Measurements from ENCODE around the gene MYOF. TPM values are rescaled to one million over a fixed set of nuclear protein-coding genes. Genes with fewer than 3 reads are reported as not detected.

MYOF gene
- total and polyA plus RNA-seq, 10 of the 15 experiments (the other 5 are each of a cell fraction or from before 2014, with no cell fraction given), result 0.02 to 0.59 (median 0.17) TPM

GRCh38 chr10:93452143-93452542 lies 30.0 kb downstream of the MYOF start (continued):
- no peak for TF ChIP-seq HSF1 (IDR thresholded peaks at IDR 0.05; ENCODE audit: low read depth, low read length)

DNA sequence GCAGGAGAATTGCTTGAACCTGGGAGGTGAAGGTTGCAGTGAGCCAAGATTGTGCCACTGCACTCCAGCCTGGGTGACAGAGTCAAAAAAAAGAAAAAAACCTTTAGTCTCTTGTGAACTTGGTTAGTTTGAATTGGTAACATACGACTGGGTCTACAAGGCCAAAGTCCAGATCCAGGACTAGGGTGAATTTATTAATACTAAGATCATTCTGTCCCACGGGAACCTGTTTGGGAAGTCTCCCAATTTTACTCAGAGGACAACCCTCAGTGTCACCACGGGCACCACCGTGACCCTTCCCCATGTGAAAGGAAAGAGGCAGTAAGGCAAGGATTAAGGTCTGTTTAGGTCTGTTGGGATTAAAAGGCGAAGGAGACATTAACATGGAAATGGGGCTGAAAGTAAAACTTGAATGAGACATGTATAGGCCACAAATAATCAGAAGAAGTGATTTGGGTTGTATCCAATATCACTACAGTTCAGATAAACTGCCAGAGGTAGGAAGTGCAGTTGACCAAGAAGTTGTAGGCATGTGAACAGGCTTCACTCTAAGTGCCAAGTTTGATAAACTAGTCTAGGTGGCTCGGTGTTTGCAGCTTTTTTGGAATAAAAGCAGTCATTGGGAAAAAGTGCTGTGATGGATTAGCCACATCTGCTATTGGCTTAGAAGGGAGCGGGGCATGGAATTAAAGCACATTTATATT lies 30.7 kb downstream of the MYOF start:
- H3K79me2 ChIP-seq (ENCODE audit: control insufficient read depth, insufficient read depth, low read length), result no peaks in the 10 kb centered on the region
- in situ Hi-C loops (cut with MboI) (no loop called here), intact Hi-C loops (cut with micrococcal nuclease; ENCODE audit: unreplicated experiment) (no loop called here)
- ATAC-seq, result no peak
- FAIRE-seq, result no peak
- SMC1A ChIA-PET (ENCODE audit: uncharacterized antibody, unreplicated experiment), result no interaction called here
- TF ChIP-seq SUPT20H (IDR thresholded peaks at IDR 0.05; ENCODE audit: borderline replicate concordance, control insufficient read depth, low read depth, low read length) (no peak), EGR1 (IDR thresholded peaks at IDR 0.05; ENCODE audit: borderline replicate concordance in 1 of 2, low read depth in 2 of 2, low read length in 2 of 2) (no peak), ZNF687 (IDR thresholded peaks at IDR 0.05) (no peak), SREBF1 (IDR thresholded peaks at IDR 0.05; ENCODE audit: low read length) (no peak), POLR2A (IDR thresholded peaks at IDR 0.05; ENCODE audit: low read depth, low read length) (no peak), GABPA (IDR thresholded peaks at IDR 0.05; ENCODE audit: low read depth) (no peak), ZNF217 (IDR thresholded peaks at IDR 0.05) (no peak), POU2F2 (IDR thresholded peaks at IDR 0.05; ENCODE audit: borderline replicate concordance, low read depth, low read length) (no peak)
- no peaks in the 10 kb centered on the region for H4K20me1 ChIP-seq (ENCODE audit: control insufficient read depth, insufficient read depth)
- POLR2A ChIA-PET, result no interaction called here
- no peak for DNase-seq (ENCODE audit: low read depth, low spot score)
- CTCF ChIA-PET, result interaction anchor here (0.7 kb wide), 1 partner anchor 9 kb away, joined by 3 read pairs; no protein-coding TSS in a partner anchor
- no peaks in the 10 kb centered on the region for H3K9me3 ChIP-seq (replicated peaks; ENCODE audit: control insufficient read depth, insufficient read depth, low read length)
- no TSS peak for BruUV-seq (replicated peaks)
- no peak overlapping the region for H3K27ac ChIP-seq (ENCODE audit: control insufficient read depth, insufficient read depth)
- H3K27me3 ChIP-seq (replicated peaks in 1 of 2; ENCODE audit: control insufficient read depth in 2 of 2, insufficient read depth in 2 of 2, low read length in 1 of 2), result no peaks in the 10 kb centered on the region
- no peak overlapping the region for H3K4me3 ChIP-seq
- no peak overlapping the region for H3K4me2 ChIP-seq (ENCODE audit: control insufficient read depth, insufficient read depth)
- 52% methylated on average over 7 of the region's 7 CpGs for WGBS (ENCODE audit: insufficient coverage, insufficient replicate concordance, low lambda C conversion rate, missing lambda C conversion rate)
- H3K9ac ChIP-seq (ENCODE audit: control insufficient read depth, insufficient read depth, low read length), result no peak overlapping the region
- H3K36me3 ChIP-seq (ENCODE audit: control insufficient read depth in 2 of 2, insufficient read depth in 2 of 2, low read length in 1 of 2), result no peaks in the 10 kb centered on the region
- no peak overlapping the region for H2AFZ ChIP-seq (ENCODE audit: control insufficient read depth, low read depth, low read length)
- no peaks in the 10 kb centered on the region for H3K4me1 ChIP-seq (ENCODE audit: control insufficient read depth, insufficient read depth, low read length)
- RAD21 ChIA-PET (ENCODE audit: unreplicated experiment), result no interaction called here

Measured in GM12878 (cell line).